Neuronal stem cell (in vitro differentiated cells): ENCODE measurements around the gene RECQL.

Source experiments
- DNase-seq: peaks from one replicate; pipeline ENCODE4 v3.0.0-alpha.2; 2013; ENCODE audit warnings: low spot score
- H2AFZ ChIP-seq: one replicate; pipeline ENCODE4 v1.6.1; 2013; ENCODE audit warnings: mild to moderate bottlenecking, low read length, inconsistent platforms
- H2AK5ac ChIP-seq: 2 replicates; pipeline ENCODE4 v1.6.1; 2013; ENCODE audit warnings: low read depth, mild to moderate bottlenecking, inconsistent platforms, low read length, moderate library complexity, mixed read lengths
- H2BK120ac ChIP-seq: 2 replicates; pipeline ENCODE4 v1.6.1; 2013; ENCODE audit warnings: low read depth, mild to moderate bottlenecking, inconsistent platforms, low read length, moderate library complexity, mixed read lengths
- H2BK12ac ChIP-seq: one replicate; pipeline ENCODE4 v1.6.1; 2013; ENCODE audit warnings: low read length, inconsistent platforms
- H2BK15ac ChIP-seq: 2 replicates; pipeline ENCODE4 v1.6.1; 2013; ENCODE audit warnings: mild to moderate bottlenecking, low read length, inconsistent platforms, mixed read lengths
- H2BK5ac ChIP-seq: one replicate; pipeline ENCODE4 v1.6.1; 2013; ENCODE audit warnings: inconsistent platforms, mild to moderate bottlenecking, low read length, moderate library complexity
- H3K14ac ChIP-seq: one replicate; pipeline ENCODE4 v1.6.1; 2013; ENCODE audit warnings: low read length, inconsistent platforms
- H3K18ac ChIP-seq: 2 replicates; pipeline ENCODE4 v1.6.1; 2013; ENCODE audit warnings: low read length, inconsistent platforms
- H3K23ac ChIP-seq: 2 replicates; pipeline ENCODE4 v1.6.1; 2013; ENCODE audit warnings: low read depth, mild to moderate bottlenecking, mixed read lengths, low read length, inconsistent platforms; ENCODE audit not compliant: poor library complexity
- H3K27ac ChIP-seq: replicated peaks from 3 replicates; pipeline ENCODE4 v1.5.1; 2013; ENCODE audit warnings: low read length, inconsistent platforms
- H3K27me3 ChIP-seq, 3 experiments: 2 replicates each; pipeline ENCODE4 v1.6.1; 2013; ENCODE audit warnings: low read length in 3 of 3, mild to moderate bottlenecking in 2 of 3, inconsistent platforms in 1 of 3, low read depth in 1 of 3, mixed read lengths in 1 of 3, moderate library complexity in 1 of 3; ENCODE audit not compliant: control insufficient read depth in 3 of 3, insufficient read depth in 3 of 3
- H3K36me3 ChIP-seq, 2 donors: replicated peaks in 1 of 2; 2 replicates each; pipeline ENCODE4 v1.6.1; 2013; ENCODE audit warnings: low read length in 2 of 2; ENCODE audit not compliant: control insufficient read depth in 2 of 2, insufficient read depth in 2 of 2
- H3K4ac ChIP-seq: 2 replicates; pipeline ENCODE4 v1.6.1; 2013; ENCODE audit warnings: inconsistent platforms, mild to moderate bottlenecking, low read length, moderate library complexity
- H3K4me1 ChIP-seq, 2 donors: 1 replicate in 1 of 2; 2 replicates in 1 of 2; pipeline ENCODE4 v1.6.1; 2013; ENCODE audit warnings: low read length in 2 of 2, low read depth in 1 of 2; ENCODE audit not compliant: control insufficient read depth in 2 of 2, insufficient read depth in 1 of 2
- H3K4me2 ChIP-seq: one replicate; pipeline ENCODE4 v1.6.1; 2013; ENCODE audit warnings: mild to moderate bottlenecking, low read length, inconsistent platforms; ENCODE audit not compliant: insufficient read depth, poor library complexity, severe bottlenecking
- H3K4me3 ChIP-seq, 2 donors: 2 replicates each; pipeline ENCODE4 v1.5.1; 2013; ENCODE audit warnings: low read length in 2 of 2, mild to moderate bottlenecking in 2 of 2, inconsistent platforms in 1 of 2, moderate library complexity in 1 of 2
- H3K79me1 ChIP-seq: one replicate; pipeline ENCODE4 v1.6.1; 2013; ENCODE audit warnings: low read depth, mild to moderate bottlenecking, inconsistent platforms, low read length, moderate library complexity
- H3K9ac ChIP-seq: one replicate; pipeline ENCODE4 v1.6.1; 2013; ENCODE audit warnings: mild to moderate bottlenecking, low read depth, low read length, inconsistent platforms; ENCODE audit not compliant: poor library complexity
- H3K9me3 ChIP-seq, 2 donors: replicated peaks in 1 of 2; 2 replicates each; pipeline versions ENCODE3 to v1.6.1; 2013; ENCODE audit warnings: low read length in 2 of 2, mild to moderate bottlenecking in 2 of 2, inconsistent platforms in 1 of 2, low read depth in 1 of 2, mixed read lengths in 1 of 2, moderate library complexity in 1 of 2; ENCODE audit not compliant: control insufficient read depth in 2 of 2, insufficient read depth in 1 of 2
- H4K8ac ChIP-seq: one replicate; pipeline ENCODE4 v1.6.1; 2013; ENCODE audit warnings: low read depth, mild to moderate bottlenecking, inconsistent platforms, low read length, moderate library complexity
- H4K91ac ChIP-seq: one replicate; pipeline ENCODE4 v1.6.1; 2013; ENCODE audit warnings: low read length, low read depth, mild to moderate bottlenecking, inconsistent platforms; ENCODE audit not compliant: poor library complexity
- WGBS, 2 donors: extraction: QIAGEN DNeasy Blood & Tissue Kit; methylation state at CpG; one replicate each; pipeline ENCODE4 v1.1.7; 2013; ENCODE audit warnings: missing lambda C conversion rate in 2 of 2, mixed read lengths in 1 of 2; ENCODE audit not compliant: insufficient read length in 2 of 2, insufficient replicate concordance in 1 of 2; ENCODE audit errors: extremely low coverage in 2 of 2; 5-methylcytosine and 5-hydroxymethylcytosine counted together

RECQL gene

DNA sequence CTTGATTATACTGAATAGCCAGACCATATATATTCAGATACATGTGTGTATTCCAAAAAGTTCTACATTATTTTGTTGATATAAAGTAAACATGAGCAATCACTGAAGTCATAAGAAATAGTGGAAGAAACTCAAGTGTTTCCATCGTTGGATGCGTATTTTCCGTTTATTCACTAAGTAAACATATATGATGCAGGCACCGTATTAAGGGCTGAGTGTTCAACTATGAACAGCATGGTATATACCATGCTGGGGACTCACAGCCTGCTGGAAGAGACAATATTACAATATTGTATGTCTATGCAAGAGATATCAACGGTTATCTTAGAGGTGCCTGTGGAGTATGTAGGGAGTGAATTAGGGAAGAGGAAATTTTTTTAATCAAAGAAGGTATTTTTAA, 62.8 kb downstream of the RECQL start:
- Histone ChIP-seq H3K79me1 (no peaks in the 10 kb centered on the region), H3K23ac (no peak overlapping the region), H3K27ac (no peak overlapping the region), H4K91ac (no peak overlapping the region), H2BK15ac (no peak overlapping the region), H3K14ac (no peak overlapping the region), H2BK5ac (no peak overlapping the region), H4K8ac (no peak overlapping the region), H3K36me3 (peaks cover 0 to 3% of the 10 kb centered on the region in 2 donors), H3K4ac (no peak overlapping the region), H3K4me3 (peak overlapping the region in 1 of 2 donors; percentile 75), H2AFZ (peak overlapping the region; percentile 94), H3K18ac (no peak overlapping the region), H3K27me3 (peaks cover 0 to 18% (median 0%) of the 10 kb centered on the region in 3 experiments), H2BK120ac (no peak overlapping the region), H2BK12ac (no peak overlapping the region), H2AK5ac (no peak overlapping the region), H3K4me1 (no peaks in the 10 kb centered on the region), H3K9me3 (no peaks in the 10 kb centered on the region), H3K9ac (no peak overlapping the region), H3K4me2 (no peak overlapping the region)
- no peak for DNase-seq
- WGBS, 2 donors = no CpG with 5 or more reads among the region's 5 CpGs

DNA sequence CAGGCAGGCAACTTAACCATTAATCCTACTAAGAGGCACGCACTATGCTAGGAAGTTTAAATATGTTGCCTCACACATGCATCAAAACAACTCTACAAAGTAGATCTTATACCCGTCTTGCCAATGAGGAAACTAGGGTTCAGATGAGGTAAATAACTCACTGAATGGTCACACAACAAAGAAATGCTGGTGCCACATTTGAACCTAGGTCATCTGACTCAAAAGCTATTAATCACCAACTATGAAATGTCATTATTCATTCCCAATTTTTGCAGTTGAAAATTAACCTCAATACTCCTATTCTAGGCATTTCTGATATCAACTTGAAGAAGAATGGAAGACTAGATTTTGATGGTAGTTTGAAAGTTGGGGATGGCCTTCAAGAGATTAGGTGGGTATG, 66.7 kb downstream of the RECQL start:
- Histone ChIP-seq H3K9me3 (no peaks in the 10 kb centered on the region), H2AFZ (no peak overlapping the region), H3K23ac (no peak overlapping the region), H3K4me1 (peaks cover 0 to 3% of the 10 kb centered on the region in 2 donors), H3K4ac (no peak overlapping the region), H2BK5ac (no peak overlapping the region), H3K4me2 (no peak overlapping the region), H4K91ac (no peak overlapping the region), H2BK120ac (no peak overlapping the region), H3K36me3 (no peaks in the 10 kb centered on the region), H3K14ac (no peak overlapping the region), H3K4me3 (no peak overlapping the region), H2BK15ac (no peak overlapping the region), H3K27ac (no peak overlapping the region), H3K18ac (no peak overlapping the region), H4K8ac (no peak overlapping the region), H3K79me1 (no peaks in the 10 kb centered on the region), H2BK12ac (no peak overlapping the region), H3K27me3 (peaks cover 0 to 24% (median 0%) of the 10 kb centered on the region in 3 experiments), H2AK5ac (no peak overlapping the region), H3K9ac (no peak overlapping the region)
- WGBS, 2 donors = no CpG with 5 or more reads among the region's 2 CpGs
- DNase-seq = no peak

DNA sequence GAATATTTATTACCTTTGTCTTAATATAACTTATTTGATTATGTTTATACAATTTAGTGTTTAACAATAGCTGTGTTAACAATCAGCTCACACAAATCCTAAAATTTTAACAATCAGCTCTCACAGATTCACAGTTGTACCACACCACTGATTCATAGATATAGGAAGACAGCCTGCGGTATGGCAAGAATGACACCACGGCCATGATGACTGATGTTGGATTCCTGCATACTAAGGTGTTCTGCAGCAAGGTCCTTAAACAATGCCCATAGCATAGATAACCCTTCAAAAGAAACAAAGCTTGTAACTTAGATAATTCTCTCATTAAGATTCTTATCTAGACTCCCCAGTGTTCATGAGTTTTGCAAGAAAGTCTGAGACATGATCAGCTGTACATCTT, 67.9 kb downstream of the RECQL start:
- Histone ChIP-seq H3K36me3 (no peaks in the 10 kb centered on the region), H3K4me2 (no peak overlapping the region), H3K27ac (no peak overlapping the region), H2BK15ac (no peak overlapping the region), H3K9me3 (no peaks in the 10 kb centered on the region), H2AFZ (no peak overlapping the region), H3K4ac (no peak overlapping the region), H3K9ac (no peak overlapping the region), H2BK5ac (no peak overlapping the region), H3K4me1 (peaks cover 0 to 3% of the 10 kb centered on the region in 2 donors), H3K18ac (no peak overlapping the region), H3K23ac (no peak overlapping the region), H2AK5ac (no peak overlapping the region), H3K27me3 (peaks cover 0 to 24% (median 0%) of the 10 kb centered on the region in 3 experiments), H3K79me1 (no peaks in the 10 kb centered on the region), H2BK120ac (no peak overlapping the region), H3K14ac (no peak overlapping the region), H2BK12ac (no peak overlapping the region), H4K8ac (no peak overlapping the region), H3K4me3 (no peak overlapping the region), H4K91ac (no peak overlapping the region)
- no CpG with 5 or more reads among the region's 2 CpGs for WGBS, 2 donors
- no peak for DNase-seq

DNA sequence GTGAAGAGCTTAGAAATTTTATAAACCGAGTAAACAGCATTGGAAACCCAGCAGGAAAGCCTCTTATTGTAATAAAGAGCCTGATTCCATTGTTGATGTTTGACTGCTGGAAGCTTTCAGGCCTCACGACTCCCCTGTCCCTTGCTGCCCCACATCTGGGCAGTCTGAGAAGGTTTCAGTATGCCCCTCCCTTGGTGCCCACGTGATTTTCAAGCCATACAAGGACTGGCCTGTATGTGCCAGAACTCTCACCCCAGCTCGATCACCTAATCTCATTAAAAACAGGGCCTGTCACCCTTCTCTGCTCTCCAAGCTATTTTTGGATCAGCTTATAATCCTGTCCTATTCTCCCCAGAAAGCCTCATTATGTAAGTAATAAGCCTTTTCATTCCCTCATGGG, 71.4 kb downstream of the RECQL start:
- Histone ChIP-seq H2BK120ac (no peak overlapping the region), H3K4me1 (peaks cover 0 to 3% of the 10 kb centered on the region in 2 donors), H3K36me3 (no peaks in the 10 kb centered on the region), H3K14ac (no peak overlapping the region), H3K4me2 (no peak overlapping the region), H3K23ac (no peak overlapping the region), H3K4ac (no peak overlapping the region), H3K18ac (no peak overlapping the region), H2AFZ (peak overlapping the region; percentile 69), H4K91ac (no peak overlapping the region), H3K4me3 (no peak overlapping the region), H2BK12ac (no peak overlapping the region), H3K27me3 (peaks cover 0 to 14% (median 0%) of the 10 kb centered on the region in 3 experiments), H3K9ac (no peak overlapping the region), H2AK5ac (no peak overlapping the region), H2BK15ac (no peak overlapping the region), H3K9me3 (no peaks in the 10 kb centered on the region), H3K27ac (no peak overlapping the region), H2BK5ac (no peak overlapping the region), H3K79me1 (no peaks in the 10 kb centered on the region), H4K8ac (no peak overlapping the region)
- no CpG with 5 or more reads among the region's 4 CpGs for WGBS, 2 donors
- no peak for DNase-seq
